H1 (cell line): ENCODE measurements around the gene BRINP3. TPM values are rescaled to one million over a fixed set of nuclear protein-coding genes. Genes with fewer than 3 reads are reported as not detected.

ENCODE experiments used
- CTCF ChIA-PET: fragments of 300-600 bp; sonication (Branson Sonifier 250); formaldehyde crosslinking; loops from one replicate; lab custom pipeline; 2021; ENCODE audit not compliant: partially characterized antibody; lab: Charles Lee
- POLR2A ChIA-PET: fragments of 300-600 bp; sonication (Branson Sonifier 250); formaldehyde crosslinking; loops from one replicate; lab custom pipeline; 2021; ENCODE audit warnings: inconsistent platforms; ENCODE audit not compliant: partially characterized antibody; lab: Charles Lee
- DNase-seq, 2 experiments: peaks; one replicate each; pipeline versions ENCODE4 v3.0.0 to v3.0.0-alpha.2; 2010 to 2022; ENCODE audit warnings: low spot score in 2 of 2, low read depth in 1 of 2, mixed read lengths in 1 of 2
- FAIRE-seq: peaks from 2 replicates; lab custom pipeline; 2011; peaks lifted over from hg19 to GRCh38; lab: Jason Lieb, UNC
- H2AFZ ChIP-seq: 2 replicates; pipeline ENCODE4 v1.8.1; 2012; ENCODE audit warnings: low read length, inconsistent platforms
- H2AK5ac ChIP-seq: 2 replicates; pipeline ENCODE4 v1.6.1; 2013; ENCODE audit warnings: low read depth, low read length
- H2BK120ac ChIP-seq: replicated peaks from 2 replicates; pipeline ENCODE3; 2013; ENCODE audit warnings: low read depth, low read length, inconsistent platforms
- H2BK12ac ChIP-seq: 2 replicates; pipeline ENCODE4 v1.6.1; 2013; ENCODE audit warnings: low read depth, low read length
- H2BK15ac ChIP-seq: 2 replicates; pipeline ENCODE4 v1.6.1; 2013; ENCODE audit warnings: low read length
- H2BK20ac ChIP-seq: 2 replicates; pipeline ENCODE4 v1.6.1; 2013; ENCODE audit warnings: low read length
- H2BK5ac ChIP-seq: 2 replicates; pipeline ENCODE4 v1.6.1; 2013; ENCODE audit warnings: low read depth, low read length
- H3K14ac ChIP-seq: 2 replicates; pipeline ENCODE4 v1.6.1; 2013; ENCODE audit warnings: inconsistent platforms; ENCODE audit not compliant: insufficient read length
- H3K18ac ChIP-seq: 2 replicates; pipeline ENCODE4 v1.6.1; 2013; ENCODE audit warnings: low read length; ENCODE audit errors: extremely low read depth
- H3K23ac ChIP-seq: 2 replicates; pipeline ENCODE4 v1.6.1; 2013; ENCODE audit warnings: inconsistent platforms; ENCODE audit not compliant: insufficient read length
- H3K23me2 ChIP-seq: 2 replicates; pipeline ENCODE4 v1.6.1; 2013; ENCODE audit warnings: low read depth, low read length
- H3K27ac ChIP-seq: 2 replicates; pipeline ENCODE4 v1.6.1; 2011; ENCODE audit warnings: low read depth, low read length, inconsistent platforms
- H3K27me3 ChIP-seq, 4 experiments: replicated peaks in 1 of 4; 1 replicate in 1 of 4; 2 replicates in 3 of 4; pipeline versions ENCODE4 v1.6.1 to v1.8.1; 2011 to 2013; ENCODE audit warnings: low read length in 3 of 4, mild to moderate bottlenecking in 3 of 4, inconsistent platforms in 2 of 4, mixed read lengths in 2 of 4, moderate library complexity in 1 of 4; ENCODE audit not compliant: control insufficient read depth in 3 of 4, insufficient read depth in 3 of 4; ENCODE audit errors: extremely low read depth in 1 of 4
- H3K36me3 ChIP-seq, 4 experiments: 2 replicates each; pipeline versions ENCODE4 v1.6.1 to v1.8.1; 2011 to 2013; ENCODE audit warnings: mild to moderate bottlenecking in 4 of 4, low read length in 3 of 4, moderate library complexity in 2 of 4, control low read depth in 1 of 4, inconsistent platforms in 1 of 4; ENCODE audit not compliant: insufficient read depth in 4 of 4, control insufficient read depth in 2 of 4
- H3K4ac ChIP-seq: replicated peaks from 2 replicates; pipeline ENCODE3; 2013; ENCODE audit warnings: low read length, low read depth, mixed read lengths, inconsistent platforms; ENCODE audit not compliant: insufficient read length
- H3K4me1 ChIP-seq, 4 experiments: replicated peaks in 1 of 4; 1 replicate in 1 of 4; 2 replicates in 3 of 4; pipeline versions ENCODE4 v1.6.1 to v1.8.1; 2011 to 2013; ENCODE audit warnings: low read length in 3 of 4, inconsistent platforms in 2 of 4, mixed read lengths in 1 of 4; ENCODE audit not compliant: insufficient read depth in 4 of 4, control insufficient read depth in 3 of 4
- H3K4me2 ChIP-seq, 2 experiments: 2 replicates each; pipeline versions ENCODE4 v1.6.1 to v1.8.1; 2011 to 2013; ENCODE audit warnings: low read depth in 2 of 2, low read length in 2 of 2, control low read depth in 1 of 2, inconsistent platforms in 1 of 2, mild to moderate bottlenecking in 1 of 2; ENCODE audit not compliant: insufficient read depth in 1 of 2
- H3K4me3 ChIP-seq, 4 experiments: fragments of 200-600, 300-600 bp in 1 of 4; sonication (generic), shearing (Covaris generic), sonication (Bioruptor Twin) in 1 of 4; 2 replicates each; pipeline versions ENCODE4 v1.5.1 to v1.8.1; 2011 to 2016; ENCODE audit warnings: low read length in 4 of 4, low read depth in 3 of 4, control low read depth in 2 of 4, inconsistent platforms in 2 of 4, mild to moderate bottlenecking in 2 of 4, mixed read lengths in 1 of 4, moderate library complexity in 1 of 4; ENCODE audit not compliant: insufficient read depth in 2 of 4; ENCODE audit errors: extremely low read depth in 1 of 4
- H3K56ac ChIP-seq: replicated peaks from 2 replicates; pipeline ENCODE3; 2013; ENCODE audit warnings: low read depth, mild to moderate bottlenecking, mixed read lengths, low read length, inconsistent platforms; ENCODE audit not compliant: insufficient read length
- H3K79me1 ChIP-seq: 2 replicates; pipeline ENCODE4 v1.6.1; 2013; ENCODE audit warnings: low read depth, low read length, control low read depth
- H3K79me2 ChIP-seq, 2 experiments: 2 replicates each; pipeline versions ENCODE4 v1.6.1 to v1.8.1; 2012 to 2013; ENCODE audit warnings: low read length in 2 of 2, mild to moderate bottlenecking in 2 of 2, inconsistent platforms in 1 of 2; ENCODE audit not compliant: insufficient read depth in 2 of 2, control insufficient read depth in 1 of 2
- H3K9ac ChIP-seq, 4 experiments: replicated peaks in 1 of 4; 1 replicate in 1 of 4; 2 replicates in 3 of 4; pipeline versions ENCODE4 v1.6.1 to v1.8.1; 2011 to 2013; ENCODE audit warnings: low read depth in 3 of 4, low read length in 3 of 4, control low read depth in 2 of 4, mild to moderate bottlenecking in 2 of 4, moderate library complexity in 2 of 4, inconsistent platforms in 1 of 4; ENCODE audit errors: extremely low read depth in 1 of 4
- H3K9me3 ChIP-seq, 2 experiments: 2 replicates each; pipeline versions ENCODE4 v1.6.1 to v1.8.1; 2012 to 2013; ENCODE audit warnings: mild to moderate bottlenecking in 2 of 2, moderate library complexity in 2 of 2, control low read depth in 1 of 2, inconsistent platforms in 1 of 2, low read depth in 1 of 2, low read length in 1 of 2, mixed read lengths in 1 of 2; ENCODE audit not compliant: insufficient read depth in 2 of 2
- H4K20me1 ChIP-seq, 2 experiments: replicated peaks in 1 of 2; 2 replicates each; pipeline versions ENCODE3 to v1.8.1; 2011 to 2013; ENCODE audit warnings: inconsistent platforms in 2 of 2, low read length in 2 of 2, mild to moderate bottlenecking in 1 of 2; ENCODE audit not compliant: insufficient read depth in 2 of 2, control insufficient read depth in 1 of 2
- H4K5ac ChIP-seq: 2 replicates; pipeline ENCODE4 v1.6.1; 2013; ENCODE audit warnings: low read length, low read depth, mixed read lengths, inconsistent platforms; ENCODE audit not compliant: insufficient read length
- H4K8ac ChIP-seq: 2 replicates; pipeline ENCODE4 v1.8.0; 2013; ENCODE audit warnings: mild to moderate bottlenecking, moderate library complexity, low read length, inconsistent platforms; ENCODE audit not compliant: insufficient read depth; ENCODE audit errors: extremely low read depth
- H4K91ac ChIP-seq: replicated peaks from 2 replicates; pipeline ENCODE3; 2013; ENCODE audit warnings: low read length, mixed read lengths, inconsistent platforms; ENCODE audit not compliant: insufficient read length
- ATF2 ChIP-seq: IDR thresholded peaks from 2 replicates; pipeline ENCODE4 v1.6.1; 2012; ENCODE audit warnings: low read length, inconsistent platforms
- CHD2 ChIP-seq: IDR thresholded peaks from 2 replicates; pipeline ENCODE4 v1.6.1; 2012; ENCODE audit warnings: low read length, improper control_type of control experiment
- CTCF ChIP-seq, 3 experiments: IDR thresholded peaks; 1 replicate in 2 of 3; 2 replicates in 1 of 3; pipeline versions ENCODE4 v1.5.1 to v1.6.1; 2011; ENCODE audit warnings: low read length in 3 of 3, mild to moderate bottlenecking in 3 of 3, inconsistent platforms in 2 of 3, low read depth in 1 of 3, moderate library complexity in 1 of 3; ENCODE audit not compliant: insufficient read depth in 1 of 3; ENCODE audit errors: control extremely low read depth in 1 of 3
- GTF2F1 ChIP-seq: IDR thresholded peaks from 2 replicates; pipeline ENCODE4 v1.6.1; 2012; ENCODE audit warnings: low read depth, low read length, improper control_type of control experiment, borderline replicate concordance
- JUND ChIP-seq: IDR thresholded peaks from 2 replicates; pipeline ENCODE4 v1.6.1; 2011; ENCODE audit warnings: mild to moderate bottlenecking, improper control_type of control experiment, low read length
- KDM5A ChIP-seq: fragments of 200-600 bp; IDR thresholded peaks from 2 replicates; pipeline ENCODE4 v1.7.1; 2012; ENCODE audit warnings: mild to moderate bottlenecking, low read length, inconsistent platforms, mixed read lengths
- NANOG ChIP-seq: IDR thresholded peaks from 2 replicates; pipeline ENCODE4 v1.6.1; 2011; ENCODE audit warnings: low read length, low read depth, mild to moderate bottlenecking, inconsistent platforms; ENCODE audit not compliant: insufficient read depth, poor library complexity, severe bottlenecking
- POLR2A ChIP-seq, 2 experiments: IDR thresholded peaks; 1 replicate in 1 of 2; 2 replicates in 1 of 2; pipeline ENCODE4 v1.6.1; 2011; ENCODE audit warnings: low read depth in 2 of 2, low read length in 2 of 2, mild to moderate bottlenecking in 2 of 2; ENCODE audit errors: control extremely low read depth in 1 of 2
- POLR2AphosphoS5 ChIP-seq: IDR thresholded peaks from 2 replicates; pipeline ENCODE4 v1.6.1; 2011; ENCODE audit warnings: low read depth, low read length
- TAF1 ChIP-seq: IDR thresholded peaks from 2 replicates; pipeline ENCODE4 v1.6.1; 2011; ENCODE audit warnings: mild to moderate bottlenecking, low read depth, low read length
- TAF7 ChIP-seq: optimal IDR thresholded peaks from 2 replicates; pipeline ENCODE3; 2011; ENCODE audit warnings: low read depth, mild to moderate bottlenecking, inconsistent platforms, low read length, moderate library complexity, borderline replicate concordance
- WGBS, 2 experiments: shearing (Covaris generic) in 1 of 2; methylation state at CpG; one replicate each; pipeline versions ENCODE4 v1.1.6 to v1.1.7; 2013 to 2015; ENCODE audit warnings: low lambda C conversion rate in 2 of 2, mixed read lengths in 2 of 2, inconsistent platforms in 1 of 2, low coverage in 1 of 2, missing lambda C conversion rate in 1 of 2; ENCODE audit not compliant: insufficient replicate concordance in 2 of 2, insufficient coverage in 1 of 2, insufficient read length in 1 of 2; ENCODE audit errors: extremely low coverage in 1 of 2, missing lambda C conversion rate in 1 of 2; 5-methylcytosine and 5-hydroxymethylcytosine counted together
- polyA plus RNA-seq, 7 experiments: library from polyadenylated mRNA; depleted of rRNA in 3 of 7; stranded (reverse) in 5 of 7; unstranded in 2 of 7; fragments of >200 nt in 5 of 7; fragments of 200-250 nt in 2 of 7; gene quantifications; 1 replicate in 5 of 7; 2 replicates in 1 of 7; 4 replicates in 1 of 7; pipeline versions ENCODE4 v1.2.1 to v1.2.3, GENCODE V29; 2011 to 2013; ENCODE audit warnings: missing spikeins in 2 of 7, mixed read lengths in 2 of 7
- total RNA-seq: library from RNA; stranded (reverse); fragmentation: NEBNext Ultra II Directional; extraction: Animal tissue kit (Norgen Biotek cat#: 25700); gene quantifications from 2 replicates; pipeline ENCODE4 v1.2.1, GENCODE V29; 2021

Gene BRINP3
- total and polyA plus RNA-seq, 2 of the 8 experiments (the other 6 are each of a cell fraction or from before 2014, with no cell fraction given): not detected

GRCh38 chr1:190178827-190179226 is 298.8 kb downstream of the BRINP3 start:
- FAIRE-seq: no peak
- no peaks in the 10 kb centered on the region for H3K79me1 ChIP-seq
- TF ChIP-seq NANOG: no peak
- no peak for TF ChIP-seq POLR2A (IDR thresholded peaks at IDR 0.05; ENCODE audit: control extremely low read depth in 1 of 2, low read depth in 2 of 2, low read length in 2 of 2)
- TF ChIP-seq ATF2: no peak
- TF ChIP-seq GTF2F1: no peak
- no peak for TF ChIP-seq CHD2
- TF ChIP-seq KDM5A: no peak
- TF ChIP-seq TAF7: no peak
- TF ChIP-seq JUND: no peak
- TF ChIP-seq TAF1: no peak
- TF ChIP-seq CTCF (IDR thresholded peaks at IDR 0.05; ENCODE audit: control extremely low read depth in 1 of 3, insufficient read depth in 1 of 3, low read depth in 1 of 3, low read length in 3 of 3): no peak
- TF ChIP-seq POLR2AphosphoS5: no peak

More at GRCh38 chr1:190178827-190179226, 298.8 kb downstream of the BRINP3 start:
- H2BK20ac ChIP-seq: no peak overlapping the region
- no peak overlapping the region for H2BK15ac ChIP-seq
- no peaks in the 10 kb centered on the region for H3K4me1 ChIP-seq
- H3K27ac ChIP-seq: no peak overlapping the region
- H2AK5ac ChIP-seq: no peak overlapping the region
- no peaks in the 10 kb centered on the region for H3K9me3 ChIP-seq
- H3K4me2 ChIP-seq: no peak overlapping the region
- ChIA-PET CTCF (no interaction called here), POLR2A (no interaction called here)
- H2BK12ac ChIP-seq: no peak overlapping the region
- H3K36me3 ChIP-seq: no peaks in the 10 kb centered on the region
- H3K23ac ChIP-seq: no peak overlapping the region
- H4K8ac ChIP-seq: no peak overlapping the region
- no peak overlapping the region for H4K91ac ChIP-seq
- no peak overlapping the region for H3K18ac ChIP-seq
- no peak overlapping the region for H3K4ac ChIP-seq
- H2AFZ ChIP-seq: no peak overlapping the region
- H4K5ac ChIP-seq: no peak overlapping the region
- DNase-seq: no peak
- no peaks in the 10 kb centered on the region for H4K20me1 ChIP-seq
- H3K56ac ChIP-seq: no peak overlapping the region
- no peak overlapping the region for H2BK120ac ChIP-seq
- no peaks in the 10 kb centered on the region for H3K79me2 ChIP-seq
- no peaks in the 10 kb centered on the region for H3K27me3 ChIP-seq
- no peak overlapping the region for H3K14ac ChIP-seq
- no peaks in the 10 kb centered on the region for H3K23me2 ChIP-seq
- no peak overlapping the region for H3K9ac ChIP-seq
- H2BK5ac ChIP-seq: no peak overlapping the region
- no peak overlapping the region for H3K4me3 ChIP-seq
- WGBS, 2 experiments: 90% methylated on average over 2 of the region's 2 CpGs; no CpG with 5 or more reads in 1 of the 2 experiments
